Stimulated activated naive CD4-positive, alpha-beta T cell (primary cell): Measurements from ENCODE around the gene ARID3B.

Experiments used
- DNase-seq, 6 experiments: peaks; one replicate each; lab custom pipeline; 2025; lab: John Stamatoyannopoulos, UW

Gene ARID3B

DNA sequence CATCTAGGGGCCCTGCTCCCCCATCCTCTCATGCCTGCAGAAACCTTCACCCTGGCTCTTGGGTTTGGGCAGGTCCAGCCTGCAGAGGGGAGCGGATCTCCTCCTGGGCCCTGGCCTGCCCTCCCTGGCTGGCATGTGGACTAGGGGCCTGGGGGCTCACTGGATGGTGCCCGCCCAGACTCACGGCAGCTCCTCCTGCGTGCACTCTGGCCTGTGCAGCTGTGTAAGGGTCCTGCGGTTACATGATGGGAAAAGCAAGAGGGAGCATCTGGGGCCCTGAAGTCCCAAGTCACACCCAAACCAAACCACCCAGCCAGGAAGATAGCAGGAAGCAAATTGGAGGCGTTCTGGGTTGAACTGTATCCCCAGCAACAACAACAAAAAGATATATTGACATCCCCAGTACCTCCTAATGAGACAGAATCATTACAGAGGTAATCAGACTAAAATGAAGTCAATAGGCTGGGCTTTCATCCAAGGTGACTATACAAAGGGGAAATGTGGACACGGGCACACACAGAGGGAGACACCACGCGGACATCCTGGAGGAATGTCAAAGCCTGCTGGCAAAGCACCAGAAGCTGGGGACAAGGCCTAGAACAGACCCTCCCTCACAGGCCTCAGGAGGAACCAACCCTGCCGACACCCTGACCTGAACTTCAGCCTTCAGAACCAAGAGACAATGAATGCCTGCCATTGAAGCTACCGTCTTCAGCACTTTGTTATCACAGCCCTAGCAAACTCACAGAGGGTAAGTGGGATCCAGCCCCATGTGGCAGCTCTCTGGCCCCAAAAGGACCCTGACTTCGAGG is 64.2 kb downstream of the ARID3B start:
- DNase-seq, result no peak

DNA sequence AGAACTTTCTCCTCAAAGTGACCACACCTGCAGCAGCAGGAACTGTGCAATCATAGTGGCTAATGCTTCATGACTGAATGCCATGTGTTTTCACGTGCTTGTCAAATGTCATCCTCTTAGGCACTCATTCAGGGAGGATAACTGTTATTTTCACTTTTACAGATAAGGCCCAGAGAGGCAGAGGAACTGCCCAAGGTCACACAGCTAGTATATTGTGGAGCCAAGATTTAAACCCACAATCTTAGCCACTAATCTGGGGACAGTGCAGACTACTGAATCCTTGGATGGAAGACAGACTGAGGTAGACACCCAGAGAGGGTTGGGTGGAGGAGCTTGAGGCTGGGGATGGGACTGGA is 64.8 kb downstream of the ARID3B start:
- no peak for DNase-seq

DNA sequence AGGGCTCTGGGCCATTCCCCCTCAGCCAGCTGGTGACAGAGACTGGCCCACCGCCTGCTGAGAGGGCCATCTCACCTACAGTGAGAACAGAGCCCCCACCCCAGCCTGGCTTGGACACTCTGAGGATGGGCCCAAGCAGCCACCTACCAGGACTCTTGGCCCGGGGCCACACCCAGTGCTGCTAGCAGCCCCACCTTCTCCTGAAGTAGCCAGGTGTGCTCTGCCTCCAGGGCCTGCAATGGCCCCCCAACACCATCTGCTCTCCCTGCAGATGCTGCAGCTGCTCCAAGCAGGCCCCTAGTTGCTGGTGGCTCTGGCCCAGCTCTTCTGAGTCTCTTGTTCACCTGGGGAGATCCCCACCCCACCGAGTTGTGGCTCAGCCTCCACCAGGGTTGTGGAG is 67.8 kb downstream of the ARID3B start:
- no peak for DNase-seq

DNA sequence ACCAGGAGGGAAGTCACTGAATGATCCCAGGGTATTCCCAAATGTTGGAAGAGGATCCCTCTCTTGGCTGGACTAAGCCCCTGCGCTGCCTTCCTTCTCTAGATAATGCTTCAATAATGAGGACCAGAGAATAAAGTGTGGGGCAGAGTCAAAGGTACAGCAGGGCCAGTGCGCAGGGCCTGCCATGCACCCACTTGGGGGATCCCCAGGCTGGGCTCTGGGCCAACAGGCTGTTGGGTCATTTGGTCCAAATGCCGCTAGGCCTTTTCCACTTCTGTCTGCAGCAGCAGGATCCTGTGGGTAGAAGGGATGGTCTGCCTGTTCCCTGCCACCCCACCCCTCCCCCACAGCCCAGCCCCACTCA is 68.9 kb downstream of the ARID3B start:
- DNase-seq, result no peak

DNA sequence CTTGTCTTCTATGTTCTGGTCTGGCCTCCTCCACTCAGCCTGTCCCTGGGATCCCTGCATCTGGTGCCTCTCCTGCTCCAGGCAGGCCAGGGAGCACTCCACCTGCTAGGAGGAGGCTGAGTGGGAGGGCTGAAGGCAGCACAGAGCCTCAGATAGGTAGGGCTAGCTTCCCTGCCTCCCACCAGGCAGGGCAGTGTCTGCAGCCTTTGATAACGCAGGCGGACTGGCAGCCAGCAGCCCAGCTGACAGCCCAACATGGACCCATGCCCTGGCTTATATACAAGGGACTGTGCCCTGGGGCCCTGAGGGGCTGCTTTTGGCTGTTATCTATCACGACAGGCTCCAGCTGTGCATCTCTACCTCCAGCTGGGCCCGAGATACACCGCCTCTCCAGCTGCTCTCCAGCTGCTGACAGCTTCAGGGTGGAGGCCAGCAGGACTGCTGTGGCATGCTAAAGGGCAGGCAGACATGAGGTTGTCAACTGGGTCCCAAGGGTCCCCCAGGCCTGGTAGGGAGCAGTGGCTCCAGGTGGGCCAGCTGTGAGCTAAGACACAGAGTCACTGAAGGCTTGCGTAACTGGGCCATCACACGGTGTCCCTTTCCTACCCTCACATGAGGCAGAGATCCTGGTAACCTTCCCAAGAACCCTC is 69.4 kb downstream of the ARID3B start:
- no peak for DNase-seq

DNA sequence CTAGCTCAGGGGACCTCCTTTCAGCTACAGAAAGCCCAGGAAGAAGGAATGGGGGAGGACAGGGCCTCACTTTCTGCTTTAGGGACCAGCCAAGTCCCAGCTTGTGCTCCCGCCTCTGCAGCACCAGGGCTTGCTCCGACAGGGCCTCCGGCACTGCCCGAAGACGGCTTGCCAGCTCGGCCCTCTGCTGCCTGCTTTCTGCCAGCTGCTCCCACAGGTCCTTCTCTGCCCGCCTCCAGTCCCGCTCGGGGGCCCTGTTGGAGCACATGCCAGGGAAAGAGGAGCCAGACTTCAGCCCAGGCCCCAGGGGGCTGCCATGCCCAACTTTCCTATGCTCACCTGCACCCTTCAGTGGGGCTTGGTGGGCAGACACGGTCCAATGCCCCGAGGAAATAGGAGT is 70.3 kb downstream of the ARID3B start:
- no peak for DNase-seq

DNA sequence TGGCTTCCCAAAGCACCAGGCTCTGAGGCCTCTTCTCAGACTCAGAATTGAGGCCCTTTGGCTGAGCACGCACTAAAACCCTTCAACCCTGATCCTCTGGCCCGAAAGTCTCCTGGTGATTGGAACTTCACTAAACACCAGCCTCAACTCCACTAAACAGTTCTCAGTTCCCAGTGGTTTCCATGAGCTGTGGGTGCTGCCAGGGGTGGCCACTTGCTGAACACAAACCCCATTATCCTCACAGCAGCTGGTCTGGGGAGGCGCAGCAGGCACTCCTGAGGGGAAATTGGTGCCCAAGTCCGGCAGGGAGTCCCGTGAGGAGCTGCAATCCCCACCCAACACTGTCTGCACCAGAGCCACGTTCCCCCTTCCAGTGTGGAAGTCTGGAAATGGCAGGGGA is 70.8 kb downstream of the ARID3B start:
- DNase-seq, result no peak

DNA sequence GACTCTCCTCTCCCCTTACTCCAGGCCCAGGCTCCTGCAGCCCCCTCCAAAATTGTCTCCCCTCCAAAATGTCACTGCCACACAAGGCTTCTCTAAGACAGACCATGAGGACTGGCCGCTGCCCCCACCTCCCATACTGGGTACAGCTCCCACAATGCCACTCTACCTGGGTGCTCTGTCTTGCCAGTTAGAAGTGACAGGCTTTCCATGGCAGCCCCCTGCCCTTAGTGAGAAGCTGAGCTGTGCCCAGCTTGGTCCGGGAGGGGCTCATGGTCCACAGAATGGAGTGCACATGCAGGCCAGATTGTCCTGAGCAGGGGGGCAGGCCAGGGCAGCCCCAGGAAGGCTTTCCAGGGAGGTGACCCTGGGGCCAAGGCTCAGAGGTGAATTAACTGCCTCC is 71.7 kb downstream of the ARID3B start:
- no peak for DNase-seq

DNA sequence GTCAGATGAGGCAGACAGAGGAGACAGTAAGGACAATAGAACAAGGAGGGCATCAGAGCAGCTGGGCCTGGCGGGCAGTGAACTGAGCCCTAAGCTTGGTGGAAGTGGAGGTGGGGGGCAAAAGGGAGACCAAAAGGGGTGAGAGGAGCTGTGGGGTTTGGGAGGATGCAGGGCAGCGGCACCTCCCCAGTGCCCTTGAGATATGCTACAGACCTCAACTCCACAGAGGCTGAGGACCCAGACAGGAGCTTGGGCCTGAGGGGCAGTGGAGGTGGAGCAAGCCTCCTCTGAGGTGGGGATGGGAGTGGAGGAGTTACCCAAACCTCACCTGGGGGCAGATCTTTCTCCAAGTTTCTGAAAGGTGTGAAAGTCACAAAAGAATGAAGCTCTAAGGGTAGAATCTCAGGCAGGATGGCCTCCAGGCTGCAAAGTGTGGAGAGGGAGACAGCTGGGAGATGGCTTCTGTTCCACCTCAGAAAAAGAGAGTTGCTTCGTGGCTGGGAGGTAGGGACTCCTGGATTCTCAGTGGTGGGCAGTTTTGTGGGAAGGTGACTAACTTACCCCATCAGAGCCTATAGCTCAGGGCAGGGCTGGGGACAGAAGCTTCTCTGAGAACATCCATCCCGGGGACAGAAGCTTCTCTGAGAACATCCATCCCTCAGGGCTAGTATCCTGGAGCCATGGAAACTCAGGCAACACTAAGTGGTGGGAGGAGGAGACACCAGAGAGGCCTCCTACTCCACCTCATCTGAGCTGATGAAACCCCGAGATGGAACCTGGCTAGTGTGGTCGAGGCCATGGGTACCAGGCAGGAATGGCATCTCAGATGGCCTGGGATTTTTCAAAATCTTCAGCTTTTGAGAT is 72.3 kb downstream of the ARID3B start:
- DNase-seq, result peak in 1 of 6 experiments; percentile 18

DNA sequence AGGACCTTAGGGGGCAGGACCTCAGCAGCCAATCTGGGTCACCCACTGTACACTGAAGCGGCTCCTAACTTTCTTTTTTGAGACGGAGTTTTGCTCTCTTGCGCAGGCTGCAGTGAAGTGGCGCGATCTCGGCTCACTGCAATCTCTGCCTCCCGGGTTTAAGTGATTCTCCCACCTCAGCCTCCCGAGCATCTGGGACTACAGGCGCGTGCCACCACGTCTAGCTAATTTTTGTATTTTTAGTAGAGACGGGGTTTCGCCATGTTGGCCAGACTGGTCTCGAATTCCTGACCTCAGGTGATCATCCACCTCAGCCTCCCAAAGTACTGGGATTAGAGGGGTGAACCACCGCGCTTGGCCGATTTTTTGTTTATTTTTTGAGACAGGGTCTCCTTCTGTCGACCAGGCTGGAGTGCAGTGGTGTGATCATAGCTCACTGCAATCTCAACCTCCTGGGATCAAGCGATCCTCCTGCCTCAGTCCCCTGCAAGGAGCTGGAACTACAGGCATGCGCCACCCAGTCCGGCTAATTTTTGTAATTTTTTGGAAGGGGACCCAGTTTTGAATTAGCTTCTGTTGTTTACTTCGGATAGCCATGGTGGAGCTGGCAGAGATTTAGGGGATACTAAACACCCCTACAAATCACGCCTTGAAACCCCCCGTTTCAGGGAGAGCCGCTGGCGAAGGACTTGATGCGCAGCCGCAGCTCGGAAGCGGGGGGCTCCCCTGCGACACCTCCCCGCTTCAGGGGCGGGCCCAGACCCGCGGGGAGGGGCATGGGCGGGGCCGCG is 73.1 kb downstream of the ARID3B start:
- DNase-seq, result peak in 1 of 6 experiments; percentile 4

DNA sequence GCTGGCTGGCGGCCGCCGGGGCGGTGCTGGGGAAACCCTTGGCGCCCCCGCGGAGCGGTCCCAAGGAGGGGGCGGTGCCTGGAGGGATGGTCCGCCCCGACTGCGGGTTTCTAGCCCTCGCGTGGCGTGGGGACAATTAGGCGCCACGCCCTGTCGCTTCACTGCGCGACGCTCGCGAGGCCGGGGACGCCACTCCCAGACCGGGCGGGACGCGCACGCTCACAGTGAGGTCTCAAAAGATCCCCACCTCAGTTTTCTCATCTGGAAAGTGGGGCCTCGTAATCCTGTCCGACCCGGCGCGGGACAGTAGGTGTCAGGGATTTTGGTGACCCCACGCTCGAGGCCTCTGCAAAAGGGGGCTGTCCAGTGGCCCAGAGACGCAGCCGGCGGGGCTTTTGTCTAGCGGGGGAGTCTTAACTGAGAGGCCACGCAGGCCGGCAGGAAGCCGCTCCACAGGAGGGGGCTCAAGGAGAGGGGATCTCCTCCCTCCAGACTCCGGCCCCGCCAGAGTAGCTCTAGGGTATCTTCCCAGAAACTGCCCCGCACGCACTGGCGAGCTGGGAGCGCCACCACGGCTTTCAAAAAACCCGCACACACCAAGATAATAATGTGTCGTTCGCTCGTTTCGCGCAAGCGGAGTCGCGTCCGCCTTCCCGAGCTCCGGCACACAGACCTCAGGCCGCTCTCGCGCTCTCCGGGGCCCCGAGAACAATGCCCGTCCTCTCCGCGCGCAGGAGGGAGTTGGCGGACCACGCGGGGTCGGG is 73.9 kb downstream of the ARID3B start:
- peak; percentile 85 to 89 (median 87) for DNase-seq

DNA sequence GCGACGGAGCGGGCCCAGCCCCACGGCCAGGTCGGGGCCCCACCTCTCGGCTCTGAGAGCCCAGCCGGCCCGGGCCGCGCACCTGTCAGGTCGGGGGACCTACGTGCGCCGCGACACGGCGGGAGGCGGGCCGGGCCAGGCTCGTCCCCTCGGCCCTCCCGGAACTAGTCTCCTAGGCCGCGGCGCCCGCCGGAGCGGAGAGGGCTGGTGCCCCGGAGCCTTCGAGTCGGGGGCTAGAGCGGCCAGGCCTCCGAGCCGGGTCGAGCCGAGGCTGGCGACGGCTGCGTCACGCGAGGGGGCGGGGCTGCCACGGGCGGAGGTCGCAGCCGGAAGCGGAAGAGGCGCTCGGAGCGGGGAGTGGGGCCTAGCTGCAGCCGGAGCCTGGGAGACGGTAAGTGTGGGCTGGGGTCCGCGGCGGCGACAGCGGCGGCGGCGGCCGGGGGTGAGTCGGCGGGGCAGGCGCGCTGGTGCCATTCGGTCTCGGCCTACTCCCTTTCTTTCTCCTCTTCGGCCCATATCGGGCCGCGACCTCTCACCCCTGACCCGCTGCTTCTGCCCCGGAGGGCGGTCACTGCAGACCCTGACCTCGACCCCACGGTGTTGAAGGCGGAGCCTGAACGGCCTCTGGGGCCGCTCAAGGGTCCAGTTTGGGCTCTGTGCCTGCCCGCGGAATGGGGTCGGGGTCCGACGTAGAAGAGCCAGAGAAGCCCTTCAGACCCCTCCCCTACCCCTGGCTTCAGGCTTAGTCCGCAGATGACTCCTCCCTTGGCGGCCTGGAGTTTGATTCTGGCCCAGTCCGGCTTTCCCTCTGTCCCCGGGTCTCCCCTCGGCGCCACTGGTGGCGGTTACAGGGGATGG is 74.7 kb downstream of the ARID3B start, which contains the start of gene CLK3:
Gene CLK3, plus strand, starts transcription at position 329 of the 858 bp plus-strand sequence. CDS start 3,361 bp downstream, outside the sequence.
- DNase-seq, result peak; percentile 88 to 96 (median 90)

DNA sequence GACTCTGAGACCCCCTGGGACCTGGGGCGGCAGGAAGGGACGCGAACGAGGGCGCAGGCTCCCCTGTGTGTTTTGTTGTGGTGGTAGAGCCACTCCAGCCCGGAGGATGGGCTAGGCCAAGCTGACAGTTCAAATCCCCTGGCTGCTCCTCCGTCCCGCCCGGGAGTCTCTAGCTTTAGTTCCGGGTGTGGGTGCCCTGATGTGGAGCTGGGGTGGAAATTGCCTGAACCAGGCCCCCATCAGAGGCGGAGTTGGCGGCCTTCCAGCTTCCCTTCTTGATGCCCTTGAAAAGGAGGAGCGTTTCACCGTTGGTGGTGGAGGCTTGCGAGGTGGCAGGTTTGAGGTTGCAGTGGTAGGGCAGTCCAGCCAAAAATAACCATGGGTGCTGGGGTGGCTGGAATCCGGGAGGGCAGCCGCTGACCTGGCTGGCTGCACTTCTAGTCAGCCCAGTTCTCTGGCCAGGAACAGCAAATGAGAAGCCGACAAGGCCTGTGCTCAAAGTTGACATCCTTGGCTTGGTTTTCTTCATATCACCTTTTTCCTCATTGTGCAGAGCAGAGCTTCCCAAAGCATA is 75.4 kb downstream of the ARID3B start:
- DNase-seq, result peak; percentile 60 to 79 (median 72)

DNA sequence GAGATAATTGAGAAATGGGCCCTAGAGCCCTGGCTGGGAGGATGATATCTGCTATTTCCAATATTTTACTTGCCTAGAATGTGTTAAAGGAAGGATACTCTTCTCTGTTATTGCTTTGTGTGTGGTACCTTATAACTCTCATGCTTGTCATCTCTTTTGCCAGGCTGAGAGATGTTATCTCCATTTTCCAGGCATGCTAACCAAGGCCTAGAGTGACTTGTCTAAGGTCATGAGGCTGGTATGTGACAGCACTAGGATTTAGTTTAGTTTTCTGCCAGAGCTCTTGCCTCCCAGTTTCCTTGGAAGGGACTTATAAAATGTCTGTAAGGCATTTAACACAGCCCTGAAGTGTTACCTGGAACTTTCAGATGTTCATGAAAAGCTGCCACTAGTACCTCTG is 76.0 kb downstream of the ARID3B start:
- no peak for DNase-seq

DNA sequence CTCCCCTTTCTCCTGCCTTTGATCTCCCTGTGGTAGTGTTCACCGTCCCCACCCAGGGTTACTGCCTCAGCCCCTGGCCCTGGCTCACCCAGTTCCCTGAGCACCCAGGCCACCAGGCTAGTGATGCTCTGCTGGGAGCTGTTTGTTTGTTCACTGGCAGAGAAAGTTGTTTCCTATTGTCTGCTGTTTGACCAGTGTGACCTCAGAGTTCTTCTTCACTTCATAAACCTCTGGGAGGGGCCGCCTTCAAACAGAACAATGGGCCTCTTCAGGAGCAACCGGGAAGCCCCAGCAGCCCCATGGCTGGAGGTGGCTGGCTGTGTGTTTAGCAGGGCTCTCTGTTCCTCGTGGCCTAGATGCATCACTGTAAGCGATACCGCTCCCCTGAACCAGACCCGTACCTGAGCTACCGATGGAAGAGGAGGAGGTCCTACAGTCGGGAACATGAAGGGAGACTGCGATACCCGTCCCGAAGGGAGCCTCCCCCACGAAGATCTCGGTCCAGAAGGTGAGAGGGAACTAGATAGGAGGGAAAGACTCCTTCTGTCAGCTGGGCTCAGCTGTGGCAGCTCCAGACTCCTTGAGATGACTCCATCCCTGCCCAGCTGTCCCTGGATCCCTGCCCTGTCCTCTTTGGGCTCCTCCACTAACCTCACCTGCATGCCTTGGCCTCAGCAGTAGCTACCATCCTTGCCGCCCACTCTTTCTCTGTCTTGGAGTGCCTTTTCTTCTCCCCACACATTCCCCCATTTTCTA is 78.0 kb downstream of the ARID3B start:
- no peak for DNase-seq

DNA sequence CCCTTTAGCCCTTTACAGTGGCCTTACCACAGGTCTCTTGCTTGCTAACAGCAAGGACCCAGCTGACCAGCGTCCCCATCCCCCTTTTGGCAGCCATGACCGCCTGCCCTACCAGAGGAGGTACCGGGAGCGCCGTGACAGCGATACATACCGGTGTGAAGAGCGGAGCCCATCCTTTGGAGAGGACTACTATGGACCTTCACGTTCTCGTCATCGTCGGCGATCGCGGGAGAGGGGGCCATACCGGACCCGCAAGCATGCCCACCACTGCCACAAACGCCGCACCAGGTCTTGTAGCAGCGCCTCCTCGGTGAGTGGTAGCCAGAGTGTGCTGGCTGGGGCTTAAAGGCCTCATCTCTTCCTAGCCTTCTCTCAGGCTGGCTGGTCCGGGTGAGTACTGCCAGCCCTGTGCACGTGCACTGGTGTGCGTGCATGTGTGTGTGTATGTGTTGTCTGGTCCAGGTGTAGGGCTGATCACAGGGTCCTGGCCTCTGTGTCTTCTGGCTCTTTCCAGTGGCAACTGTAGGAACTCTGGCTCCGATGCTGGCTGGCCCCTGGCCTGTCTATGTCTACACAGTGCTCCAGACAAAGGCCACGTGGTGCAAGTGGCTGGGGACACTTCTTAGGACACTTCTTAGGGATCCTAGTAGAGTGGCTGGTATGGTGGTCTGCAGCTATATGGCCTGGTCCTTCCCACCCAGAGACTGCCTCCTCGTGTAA is 79.1 kb downstream of the ARID3B start:
- DNase-seq, result no peak

DNA sequence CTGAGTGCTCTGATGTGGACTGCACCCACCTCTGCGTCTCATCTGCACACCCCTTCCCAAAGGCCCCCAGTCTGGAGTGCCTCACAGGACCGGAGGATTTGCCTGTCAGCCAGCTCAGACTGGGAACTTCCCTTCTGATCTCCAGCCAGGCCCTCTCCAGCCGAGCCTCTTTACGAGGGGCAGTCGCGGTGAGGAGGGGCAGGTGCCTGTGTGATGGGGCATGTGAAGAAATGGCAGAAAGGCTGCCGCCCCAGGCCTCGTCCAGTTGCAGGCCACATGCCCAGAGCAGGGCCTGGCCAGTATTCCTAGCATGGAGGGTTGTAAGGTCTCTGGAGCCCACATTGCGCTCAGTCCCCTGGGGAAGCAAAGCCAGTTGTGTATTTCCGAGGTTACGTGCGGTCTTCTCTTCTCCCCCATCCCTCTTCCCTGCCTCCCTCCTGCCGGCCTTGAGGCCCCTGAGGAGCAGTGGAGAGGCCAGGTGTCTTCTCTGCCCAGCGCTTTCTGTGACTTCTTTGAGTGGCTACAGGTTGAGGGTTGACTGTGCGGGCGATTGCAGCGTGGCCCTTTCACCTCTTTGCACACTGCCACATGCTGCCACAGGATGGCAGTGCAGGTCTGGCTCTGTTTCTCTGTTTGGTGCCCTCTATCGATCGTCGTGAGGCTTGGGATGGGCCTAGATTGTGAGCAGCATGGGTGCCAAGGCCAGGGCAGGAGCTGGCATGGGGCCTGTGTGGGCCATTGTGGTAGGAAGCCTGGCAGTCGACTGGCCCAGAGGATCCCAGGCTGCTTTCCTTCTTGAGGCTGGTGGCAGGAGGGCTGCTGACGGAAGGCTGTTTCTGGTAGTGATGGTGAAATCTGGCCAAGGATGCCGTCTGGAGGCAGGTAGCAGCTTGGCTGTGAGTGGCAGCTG is 79.9 kb downstream of the ARID3B start:
- peak; percentile 55 to 79 (median 62) for DNase-seq
